OCI-LY7 (cell line): Measurements from ENCODE around the gene SHISAL2A. TPM values are rescaled to one million over a fixed set of nuclear protein-coding genes. Genes with fewer than 3 reads are reported as not detected.

Experiments used
- BruUV-seq: library from RNA; stranded (reverse); fragments of 400-500 nt; replicated peaks from 2 replicates; lab custom pipeline; 2021; lab: Mats Ljungman, UMichigan
- CTCF ChIA-PET: fragments of 300-600 bp; sonication (Branson Sonifier 250); formaldehyde crosslinking; loops from one replicate; lab custom pipeline; 2022; ENCODE audit warnings: antibody characterized with exemption; ENCODE audit not compliant: unreplicated experiment; lab: Charles Lee
- POLR2A ChIA-PET: fragments of 300-600 bp; sonication (Branson Sonifier 250); formaldehyde crosslinking; loops from one replicate; lab custom pipeline; 2022; ENCODE audit warnings: antibody characterized with exemption; lab: Charles Lee
- DNase-seq: peaks from one replicate; pipeline ENCODE4 v3.0.0-alpha.2; 2015; ENCODE audit warnings: low spot score
- H2AFZ ChIP-seq: fragments of 200-600 bp; sonication (generic), shearing (Covaris generic); 2 replicates; pipeline ENCODE4 v1.6.1; 2014; ENCODE audit warnings: mild to moderate bottlenecking, antibody characterized with exemption, low read length, moderate library complexity
- H3K27ac ChIP-seq: fragments of 200-600 bp; sonication (generic); 2 replicates; pipeline ENCODE4 v1.5.1; 2014; ENCODE audit warnings: mixed run types, low read depth, mild to moderate bottlenecking, moderate library complexity, low read length, inconsistent platforms; ENCODE audit not compliant: poor library complexity, severe bottlenecking
- H3K36me3 ChIP-seq: fragments of 200-600 bp; sonication (generic); 2 replicates; pipeline ENCODE4 v1.6.1; 2014; ENCODE audit warnings: mild to moderate bottlenecking, antibody characterized with exemption, low read length, moderate library complexity, mixed read lengths; ENCODE audit not compliant: insufficient read depth
- H3K4me1 ChIP-seq: fragments of 200-600 bp; sonication (generic); 2 replicates; pipeline ENCODE4 v1.5.1; 2014; ENCODE audit warnings: mild to moderate bottlenecking, low read length; ENCODE audit not compliant: insufficient read depth, poor library complexity, severe bottlenecking
- H3K4me2 ChIP-seq: fragments of 200-600 bp; sonication (generic); 2 replicates; pipeline ENCODE4 v1.6.1; 2014; ENCODE audit warnings: mild to moderate bottlenecking, low read length
- H3K4me3 ChIP-seq: fragments of 200-600 bp; sonication (generic); 2 replicates; pipeline ENCODE4 v1.5.1; 2014; ENCODE audit warnings: mild to moderate bottlenecking, low read depth, low read length; ENCODE audit not compliant: poor library complexity, severe bottlenecking
- H3K79me2 ChIP-seq: fragments of 200-600 bp; sonication (generic); 2 replicates; pipeline ENCODE4 v1.6.1; 2016; ENCODE audit warnings: low read depth, mild to moderate bottlenecking, low read length, moderate library complexity, mixed read lengths; ENCODE audit not compliant: insufficient read depth
- H3K9me2 ChIP-seq: fragments of 200-600 bp; sonication (generic); 2 replicates; pipeline ENCODE4 v1.6.1; 2016; ENCODE audit warnings: mild to moderate bottlenecking, low read length, mixed read lengths; ENCODE audit not compliant: insufficient read depth
- H3K9me3 ChIP-seq: fragments of 200-600 bp; sonication (generic); 2 replicates; pipeline ENCODE4 v1.6.1; 2014; ENCODE audit warnings: mild to moderate bottlenecking, mixed run types, low read length, mixed read lengths
- H4K20me1 ChIP-seq: fragments of 200-600 bp; sonication (generic); 2 replicates; pipeline ENCODE4 v1.6.1; 2014; ENCODE audit warnings: mild to moderate bottlenecking, antibody characterized with exemption, low read length, moderate library complexity, mixed read lengths; ENCODE audit not compliant: insufficient read depth
- CTCF ChIP-seq: fragments of 200-600 bp; sonication (generic); conservative IDR thresholded peaks from 2 replicates; pipeline ENCODE4 v1.5.1; 2014; ENCODE audit warnings: mild to moderate bottlenecking, antibody characterized with exemption, low read length, moderate library complexity, mixed read lengths
- EZH2phosphoT487 ChIP-seq: fragments of 200-600 bp; sonication (generic); IDR thresholded peaks from 2 replicates; pipeline ENCODE4 v1.6.1; 2018; ENCODE audit warnings: low read depth, borderline replicate concordance, mild to moderate bottlenecking, mixed run types, antibody characterized with exemption, low read length, moderate library complexity, mixed read lengths
- intact Hi-C: fragments of 100-400 bp; cut with micrococcal nuclease; formaldehyde crosslinking; loops from one replicate; pipeline ENCODE4 v1.10.0; 2022; ENCODE audit not compliant: unreplicated experiment
- total RNA-seq, 2 experiments: library from RNA; depleted of rRNA in 1 of 2; stranded (reverse); fragments of >200 nt in 1 of 2; shearing (Covaris generic) in 1 of 2; gene quantifications; 2 replicates each; pipeline ENCODE4 v1.2.3, GENCODE V29; 2014 to 2022

Gene SHISAL2A
- total RNA-seq, 2 experiments from 2014 or later, result 0.27 to 0.69 TPM

- Histone ChIP-seq H3K79me2 (no peaks in the 10 kb centered on the region), H3K9me3 (no peaks in the 10 kb centered on the region), H3K4me1 (peaks cover 23% of the 10 kb centered on the region), H3K4me3 (no peak overlapping the region), H4K20me1 (no peaks in the 10 kb centered on the region), H2AFZ (0 out of 2 replicates have a peak overlapping the region, but pooled peaks have one; percentile 1), H3K36me3 (no peaks in the 10 kb centered on the region), H3K4me2 (peak overlapping the region; percentile 35; the same call in 1 of the 2 replicates), H3K9me2 (no peaks in the 10 kb centered on the region), H3K27ac (no peak overlapping the region)
- ChIA-PET CTCF (no interaction called here), POLR2A (interaction anchor here (1.1 to 1.7 kb wide), 6 partner anchors 16 to 52 kb away, joined by 3 to 5 read pairs (median 4); partner anchors contain the start of gene TUT4)
- TF ChIP-seq CTCF (no peak), EZH2phosphoT487 (no peak)
- no TSS peak for BruUV-seq
- intact Hi-C loops, result no loop called here
- no peak for DNase-seq
Measured at GRCh38 chr1:52602856-52603600, 29.9 kb upstream of the SHISAL2A start.

- Histone ChIP-seq H3K9me3 (no peaks in the 10 kb centered on the region), H3K9me2 (no peaks in the 10 kb centered on the region), H3K4me3 (no peak overlapping the region), H4K20me1 (no peaks in the 10 kb centered on the region), H3K4me1 (peaks cover 23% of the 10 kb centered on the region), H3K79me2 (no peaks in the 10 kb centered on the region), H2AFZ (0 out of 2 replicates have a peak overlapping the region, but pooled peaks have one; percentile 1), H3K4me2 (peak overlapping the region; percentile 35), H3K36me3 (no peaks in the 10 kb centered on the region), H3K27ac (no peak overlapping the region)
- DNase-seq, result no peak
- no TSS peak for BruUV-seq
- ChIA-PET CTCF (no interaction called here), POLR2A (interaction anchor here (0.6 to 1.8 kb wide), 8 partner anchors 10 to 316 kb away, joined by 3 to 7 read pairs (median 4); partner anchors contain the start of gene TUT4)
- no peak for TF ChIP-seq CTCF
- TF ChIP-seq EZH2phosphoT487, result no peak
- intact Hi-C loops, result no loop called here
Measured at GRCh38 chr1:52603630-52604029, 29.3 kb upstream of the SHISAL2A start.
